ENCODE data around the gene MAD2L1BP. TPM values are rescaled to one million over a fixed set of nuclear protein-coding genes. Genes with fewer than 3 reads are reported as not detected.

Gene MAD2L1BP
- total RNA-seq, 1 experiment from 2014 or later = 44.2 TPM

- ChIA-PET POLR2A (no interaction called here), CTCF (interaction anchor here (0.7 to 1.3 kb wide), 4 partner anchors 92 to 412 kb away, joined by 3 to 6 read pairs (median 4); no protein-coding TSS in a partner anchor)
- Histone ChIP-seq H3K27me3 (ENCODE audit: control insufficient read depth, insufficient read depth, low read length) (no peaks in the 10 kb centered on the region), H3K9me3 (ENCODE audit: control insufficient read depth, insufficient read depth, low read depth, low read length) (no peaks in the 10 kb centered on the region), H3K36me3 (ENCODE audit: control insufficient read depth, insufficient read depth, low read length) (no peaks in the 10 kb centered on the region), H3K27ac (ENCODE audit: low read length) (no peak overlapping the region), H3K4me1 (ENCODE audit: control insufficient read depth, insufficient read depth, low read length) (peaks cover 9% of the 10 kb centered on the region), H3K4me3 (ENCODE audit: low read depth in 2 of 2, low read length in 2 of 2) (no peak overlapping the region)
- DNase-seq (ENCODE audit: low read depth, low spot score) (no peak), ATAC-seq (no peak)
- TF ChIP-seq CTCF (IDR thresholded peaks at IDR 0.05) (no peak), TCF7L2 (IDR thresholded peaks at IDR 0.05; ENCODE audit: low read depth, low read length) (no peak), REST (IDR thresholded peaks at IDR 0.05; ENCODE audit: insufficient read depth in 1 of 2, low read depth in 2 of 2, low read length in 1 of 2) (no peak), SIN3A (IDR thresholded peaks at IDR 0.05; ENCODE audit: borderline replicate concordance, insufficient read depth, low read depth, low read length) (no peak)
- in situ Hi-C loops (cut with HindIII; ENCODE audit: low pct_unique_long_range_greater_than_20kb, low sequenced_read_pairs) (no loop called here), intact Hi-C loops (cut with micrococcal nuclease; ENCODE audit: unreplicated experiment) (loop anchor here (5.0 kb wide), 1 partner anchor 106 kb away; the partner anchor contains the start of gene VEGFA)
- BruUV-seq (replicated peaks) = no TSS peak
These were observed 30.7 kb downstream of the MAD2L1BP start for GRCh38 chr6:43666196-43666920.

GRCh38 chr6:43667245-43668150 lies 31.9 kb downstream of the MAD2L1BP start:
- TF ChIP-seq POLR2AphosphoS5 (IDR thresholded peaks at IDR 0.05; ENCODE audit: low read depth, low read length) = peak; percentile 40; the same call in 1 of the 2 replicates
- peak; percentile 98 for TF ChIP-seq CTCF (IDR thresholded peaks at IDR 0.05)
- TF ChIP-seq REST (IDR thresholded peaks at IDR 0.05; ENCODE audit: insufficient read depth in 1 of 2, low read depth in 2 of 2, low read length in 1 of 2) = no peak
- DNase-seq (ENCODE audit: low read depth, low spot score) (no peak), ATAC-seq (peak; percentile 75)
- H3K9me3 ChIP-seq (ENCODE audit: control insufficient read depth, insufficient read depth, low read depth, low read length) = no peaks in the 10 kb centered on the region
- POLR2A ChIA-PET = no interaction called here
- CTCF ChIA-PET = interaction anchor here (0.7 to 2.0 kb wide), 4 partner anchors 38 to 412 kb away, joined by 3 to 10 read pairs (median 4); no protein-coding TSS in a partner anchor
- no peaks in the 10 kb centered on the region for H3K27me3 ChIP-seq (ENCODE audit: control insufficient read depth, insufficient read depth, low read length)
- no peaks in the 10 kb centered on the region for H3K36me3 ChIP-seq (ENCODE audit: control insufficient read depth, insufficient read depth, low read length)
- no peak overlapping the region for H3K4me3 ChIP-seq (ENCODE audit: low read depth in 2 of 2, low read length in 2 of 2)
- peaks cover 9% of the 10 kb centered on the region for H3K4me1 ChIP-seq (ENCODE audit: control insufficient read depth, insufficient read depth, low read length)
- no peak overlapping the region; the same call in 1 of the 2 replicates for H3K27ac ChIP-seq (ENCODE audit: low read length)
- in situ Hi-C loops (cut with HindIII; ENCODE audit: low pct_unique_long_range_greater_than_20kb, low sequenced_read_pairs) = no loop called here
- BruUV-seq (replicated peaks) = no TSS peak
- intact Hi-C loops (cut with micrococcal nuclease; ENCODE audit: unreplicated experiment) = loop anchor here (1.0 to 5.0 kb wide), 2 partner anchors 105 to 412 kb away; partner anchors contain the start of gene VEGFA

Data from Panc1 (cell line).